ENCODE results near the gene ATG9A.

DNA sequence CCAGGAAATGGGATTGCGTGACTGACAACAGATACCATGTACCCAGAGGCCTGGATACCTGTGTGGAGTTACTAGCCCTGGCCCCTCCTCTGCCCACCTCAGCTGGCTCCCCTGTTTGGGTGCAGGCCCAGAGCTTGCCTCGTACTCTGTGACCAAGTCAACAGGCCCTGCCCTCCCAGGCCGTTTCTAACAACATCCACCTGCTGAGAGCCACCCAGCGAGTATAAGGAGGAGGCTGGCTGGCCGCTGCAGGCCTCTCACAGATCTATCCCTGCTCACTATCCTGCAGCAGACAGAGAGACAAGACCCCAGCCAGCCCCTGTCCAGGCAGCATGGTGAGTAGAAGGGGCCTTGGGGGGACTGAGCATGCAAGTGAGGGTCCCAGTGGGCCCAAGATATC lies 36.8 kb upstream of the ATG9A start:
- TF ChIP-seq CTCF (IDR thresholded peaks at IDR 0.05) (no peak), POLR2A (IDR thresholded peaks at IDR 0.05) (no peak)
